WTC11 (cell line): ENCODE measurements around the gene CELF2. TPM values are rescaled to one million over a fixed set of nuclear protein-coding genes. Genes with fewer than 3 reads are reported as not detected.

Experiments
- ATAC-seq: fragments of 200-7000 bp; cut with Tn5 transposase; 2 replicates; pipeline ENCODE4 v1.10.0; 2021; ENCODE audit warnings: mild to moderate bottlenecking, moderate library complexity
- CTCF ChIA-PET: fragments of 300-600 bp; sonication (Branson Sonifier 250); formaldehyde crosslinking; loops from one replicate; lab custom pipeline; 2021; ENCODE audit warnings: antibody characterized with exemption; lab: Charles Lee
- POLR2A ChIA-PET: fragments of 350-600 bp; sonication (Branson Sonifier 250); formaldehyde crosslinking; loops from one replicate; lab custom pipeline; 2021; ENCODE audit warnings: antibody characterized with exemption; lab: Charles Lee
- DNase-seq: peaks from one replicate; pipeline ENCODE4 v3.0.0; 2021; ENCODE audit warnings: low spot score
- H3K27ac Mint-ChIP-seq: 2 replicates; pipeline ENCODE4 v1.8.0; 2021; ENCODE audit warnings: mixed read lengths
- H3K27me3 Mint-ChIP-seq: 2 replicates; pipeline ENCODE4 v1.8.0; 2021; ENCODE audit warnings: low read depth, mild to moderate bottlenecking, moderate library complexity, mixed read lengths
- H3K36me3 Mint-ChIP-seq: 2 replicates; pipeline ENCODE4 v1.8.0; 2021; ENCODE audit warnings: mixed read lengths
- H3K4me1 Mint-ChIP-seq: 2 replicates; pipeline ENCODE4 v1.8.0; 2022; ENCODE audit warnings: mixed read lengths
- H3K4me3 Mint-ChIP-seq: 2 replicates; pipeline ENCODE4 v1.8.0; 2021; ENCODE audit warnings: mild to moderate bottlenecking, moderate library complexity, mixed read lengths
- H3K9me3 Mint-ChIP-seq: 2 replicates; pipeline ENCODE4 v1.8.0; 2021; ENCODE audit warnings: mixed read lengths
- CTCF ChIP-seq: fragments of 200-600 bp; IDR thresholded peaks from 2 replicates; pipeline ENCODE4 v1.8.0; 2022; ENCODE audit warnings: antibody characterized with exemption
- ELF4 ChIP-seq: sonication (generic); formaldehyde crosslinking; IDR thresholded peaks from 2 replicates; pipeline ENCODE4 v1.8.1; 2022; ENCODE audit warnings: low read depth, mild to moderate bottlenecking, moderate library complexity, missing genetic modification reagents
- EMX1 ChIP-seq: fragments of 250-450 bp; sonication (Bioruptor Pico); IDR thresholded peaks from 2 replicates; pipeline ENCODE4 v1.8.0; 2021; ENCODE audit warnings: mild to moderate bottlenecking
- ERG ChIP-seq: fragments of 250-450 bp; sonication (Bioruptor Pico); IDR thresholded peaks from 2 replicates; pipeline ENCODE4 v1.8.0; 2021; ENCODE audit warnings: mild to moderate bottlenecking
- ESRRA ChIP-seq: sonication (generic); formaldehyde crosslinking; IDR thresholded peaks from 2 replicates; pipeline ENCODE4 v1.8.1; 2022; ENCODE audit warnings: mild to moderate bottlenecking, missing genetic modification reagents, borderline replicate concordance
- ETV6 ChIP-seq: sonication (generic); formaldehyde crosslinking; IDR thresholded peaks from 2 replicates; pipeline ENCODE4 v1.8.1; 2022; ENCODE audit warnings: mild to moderate bottlenecking, missing genetic modification reagents
- FOXP4 ChIP-seq: sonication (generic); formaldehyde crosslinking; IDR thresholded peaks from 2 replicates; pipeline ENCODE4 v1.8.0; 2022; ENCODE audit warnings: mild to moderate bottlenecking, missing genetic modification reagents
- GABPB1 ChIP-seq: sonication (generic); formaldehyde crosslinking; IDR thresholded peaks from 2 replicates; pipeline ENCODE4 v1.8.1; 2023; ENCODE audit warnings: mild to moderate bottlenecking, missing genetic modification reagents
- HMGA2 ChIP-seq: fragments of 250-450 bp; sonication (Bioruptor Pico); IDR thresholded peaks from 2 replicates; pipeline ENCODE4 v1.4.0; 2021; ENCODE audit warnings: mild to moderate bottlenecking, moderate library complexity
- IRF2 ChIP-seq: sonication (generic); formaldehyde crosslinking; IDR thresholded peaks from 2 replicates; pipeline ENCODE4 v1.8.0; 2022; ENCODE audit warnings: low read depth, missing genetic modification reagents, borderline replicate concordance
- MLX ChIP-seq: sonication (generic); formaldehyde crosslinking; IDR thresholded peaks from 2 replicates; pipeline ENCODE4 v1.8.1; 2023; ENCODE audit warnings: mild to moderate bottlenecking, missing genetic modification reagents, moderate library complexity
- MXD4 ChIP-seq: fragments of 250-450 bp; sonication (Bioruptor Pico); IDR thresholded peaks from 2 replicates; pipeline ENCODE4 v1.8.0; 2021; ENCODE audit warnings: mild to moderate bottlenecking, moderate library complexity, borderline replicate concordance
- NFATC4 ChIP-seq: fragments of 250-450 bp; sonication (Bioruptor Pico); IDR thresholded peaks from 2 replicates; pipeline ENCODE4 v1.9.0; 2021; ENCODE audit warnings: mild to moderate bottlenecking
- NFE2L1 ChIP-seq: sonication (generic); formaldehyde crosslinking; IDR thresholded peaks from 2 replicates; pipeline ENCODE4 v1.8.1; 2023; ENCODE audit warnings: missing genetic modification reagents
- NR1H2 ChIP-seq: sonication (generic); formaldehyde crosslinking; IDR thresholded peaks from 2 replicates; pipeline ENCODE4 v1.9.0; 2021; ENCODE audit warnings: mild to moderate bottlenecking, moderate library complexity, missing genetic modification reagents
- NR3C1 ChIP-seq: sonication (generic); formaldehyde crosslinking; conservative IDR thresholded peaks from 2 replicates; pipeline ENCODE4 v1.8.1; 2023; ENCODE audit warnings: low read depth, mild to moderate bottlenecking, missing genetic modification reagents
- PREB ChIP-seq: sonication (generic); formaldehyde crosslinking; IDR thresholded peaks from 2 replicates; pipeline ENCODE4 v1.8.1; 2022; ENCODE audit warnings: mild to moderate bottlenecking, missing genetic modification reagents, moderate library complexity, borderline replicate concordance
- SMAD3 ChIP-seq: sonication (generic); formaldehyde crosslinking; IDR thresholded peaks from 2 replicates; pipeline ENCODE4 v1.8.0; 2022; ENCODE audit warnings: missing genetic modification reagents, mild to moderate bottlenecking, borderline replicate concordance
- ZBTB43 ChIP-seq: sonication (generic); formaldehyde crosslinking; IDR thresholded peaks from 2 replicates; pipeline ENCODE4 v1.8.1; 2023; ENCODE audit warnings: mild to moderate bottlenecking, missing genetic modification reagents
- ZMAT4 ChIP-seq: fragments of 250-450 bp; sonication (Bioruptor Pico); IDR thresholded peaks from 2 replicates; pipeline ENCODE4 v1.9.0; 2021; ENCODE audit warnings: mild to moderate bottlenecking
- ZNF121 ChIP-seq: sonication (generic); formaldehyde crosslinking; IDR thresholded peaks from 2 replicates; pipeline ENCODE4 v1.8.0; 2023; ENCODE audit warnings: missing genetic modification reagents
- ZNF219 ChIP-seq: sonication (generic); formaldehyde crosslinking; IDR thresholded peaks from 2 replicates; pipeline ENCODE4 v1.8.0; 2023; ENCODE audit warnings: missing genetic modification reagents, mild to moderate bottlenecking, borderline replicate concordance
- ZNF423 ChIP-seq: fragments of 250-450 bp; sonication (Bioruptor Pico); IDR thresholded peaks from 2 replicates; pipeline ENCODE4 v2.1.2; 2022; ENCODE audit warnings: mild to moderate bottlenecking, moderate library complexity
- total RNA-seq: library from RNA; stranded (reverse); gene quantifications from 3 replicates; pipeline ENCODE4 v1.2.3, GENCODE V29; 2021

CELF2 gene
- total RNA-seq, 1 experiment from 2014 or later, result 24.6 TPM

- ChIA-PET CTCF (interaction anchor here (1.5 kb wide), 1 partner anchor 26 kb away, joined by 4 read pairs; no protein-coding TSS in a partner anchor), POLR2A (no interaction called here)
- H3K9me3 Mint-ChIP-seq, result no peaks in the 10 kb centered on the region
- no peak overlapping the region for H3K27ac Mint-ChIP-seq
- H3K4me1 Mint-ChIP-seq, result peaks cover 12% of the 10 kb centered on the region
- H3K27me3 Mint-ChIP-seq, result no peaks in the 10 kb centered on the region
- ATAC-seq, result no peak
- H3K4me3 Mint-ChIP-seq, result no peak overlapping the region
- H3K36me3 Mint-ChIP-seq, result no peaks in the 10 kb centered on the region; the same call in 1 of the 2 replicates
- TF ChIP-seq NFATC4 (CRISPR knock-in tag), result no peak
- no peak for TF ChIP-seq CTCF
- TF ChIP-seq FOXP4, result no peak
- TF ChIP-seq HMGA2, result no peak
- TF ChIP-seq EMX1 (CRISPR knock-in tag), result no peak
- no peak for TF ChIP-seq PREB (CRISPR knock-in tag)
- no peak for TF ChIP-seq ZNF121 (CRISPR knock-in tag)
- TF ChIP-seq NR1H2, result no peak
- no peak for TF ChIP-seq GABPB1 (CRISPR knock-in tag)
- TF ChIP-seq ELF4 (CRISPR knock-in tag), result no peak
- TF ChIP-seq ZNF423 (CRISPR knock-in tag), result no peak
- no peak for TF ChIP-seq ZBTB43 (CRISPR knock-in tag)
- no peak for TF ChIP-seq MXD4
- TF ChIP-seq NR3C1 (CRISPR knock-in tag), result no peak
- no peak for DNase-seq
Observed at GRCh38 chr10:11068861-11069633, 51.4 kb downstream of the CELF2 start.

- H3K36me3 Mint-ChIP-seq, result no peaks in the 10 kb centered on the region; the same call in 1 of the 2 replicates
- no peak overlapping the region for H3K27ac Mint-ChIP-seq
- POLR2A ChIA-PET, result no interaction called here
- TF ChIP-seq NFE2L1 (no peak), SMAD3 (CRISPR knock-in tag) (no peak), ERG (CRISPR knock-in tag) (no peak), ZNF219 (CRISPR knock-in tag) (no peak), ELF4 (CRISPR knock-in tag) (no peak), ESRRA (CRISPR knock-in tag) (no peak), IRF2 (CRISPR knock-in tag) (no peak), MLX (CRISPR knock-in tag) (no peak), ZMAT4 (CRISPR knock-in tag) (no peak), CTCF (no peak), GABPB1 (CRISPR knock-in tag) (no peak), ETV6 (CRISPR knock-in tag) (no peak)
- DNase-seq (no peak), ATAC-seq (no peak)
- H3K4me1 Mint-ChIP-seq, result peaks cover 46% of the 10 kb centered on the region
- CTCF ChIA-PET, result no interaction called here
- no peak overlapping the region for H3K4me3 Mint-ChIP-seq
- H3K9me3 Mint-ChIP-seq, result no peaks in the 10 kb centered on the region
- no peaks in the 10 kb centered on the region for H3K27me3 Mint-ChIP-seq
Observed at GRCh38 chr10:11073410-11073809, 55.7 kb downstream of the CELF2 start.
